ENCODE data around the gene ZBTB32.

- TF ChIP-seq CTCF (IDR thresholded peaks at IDR 0.05) (no peak), POLR2A (IDR thresholded peaks at IDR 0.05) (peak; percentile 28 to 87 (median 86))
Observed at GRCh38 chr19:35757749-35758608, 53.6 kb downstream of the ZBTB32 start, which contains the start of gene PROSER3.
